Transverse colon (tissue), 4 donors: Measurements from ENCODE around the gene LIME1.

ENCODE experiments used
- CTCF ChIP-seq, 5 experiments: fragments of 200-600 bp in 3 of 5; fragments of 450-650 bp in 2 of 5; sonication (generic) in 3 of 5; IDR thresholded peaks; 1 replicate in 2 of 5; 2 replicates in 3 of 5; pipeline ENCODE4 v1.5.1; 2016 to 2017; ENCODE audit warnings: antibody characterized with exemption in 5 of 5, inconsistent platforms in 3 of 5, mild to moderate bottlenecking in 2 of 5, moderate library complexity in 1 of 5
- EP300 ChIP-seq: sonication (generic); formaldehyde crosslinking; IDR thresholded peaks from one replicate; pipeline ENCODE4 v1.6.1; 2017; ENCODE audit warnings: antibody characterized with exemption, low read depth
- POLR2AphosphoS5 ChIP-seq, 3 donors: sonication (generic); formaldehyde crosslinking; IDR thresholded peaks; one replicate each; pipeline ENCODE4 v1.6.1; 2016; ENCODE audit warnings: antibody characterized with exemption in 3 of 3

- TF ChIP-seq CTCF (IDR thresholded peaks at IDR 0.05) (no peak), EP300 (no peak), POLR2AphosphoS5 (IDR thresholded peaks at IDR 0.05) (peak in 1 of 3 donors; percentile 37)
Observed at GRCh38 chr20:63695424-63696305, 40.8 kb upstream of the LIME1 start.
